GM18499 (cell line): ENCODE data around the gene NCAPG.
"Not testable (repeated sequence)": the region's sequence is repeated elsewhere in the genome, so short reads cannot be mapped to it uniquely, and the experiment has no call there.

Experiments used
- ATAC-seq: cut with Tn5 transposase; IDR thresholded peaks from one replicate; pipeline ENCODE4 v1.9.1; 2021; ENCODE audit warnings: moderate number of reproducible peaks; ENCODE audit not compliant: insufficient read depth, unreplicated experiment

The NCAPG gene

DNA sequence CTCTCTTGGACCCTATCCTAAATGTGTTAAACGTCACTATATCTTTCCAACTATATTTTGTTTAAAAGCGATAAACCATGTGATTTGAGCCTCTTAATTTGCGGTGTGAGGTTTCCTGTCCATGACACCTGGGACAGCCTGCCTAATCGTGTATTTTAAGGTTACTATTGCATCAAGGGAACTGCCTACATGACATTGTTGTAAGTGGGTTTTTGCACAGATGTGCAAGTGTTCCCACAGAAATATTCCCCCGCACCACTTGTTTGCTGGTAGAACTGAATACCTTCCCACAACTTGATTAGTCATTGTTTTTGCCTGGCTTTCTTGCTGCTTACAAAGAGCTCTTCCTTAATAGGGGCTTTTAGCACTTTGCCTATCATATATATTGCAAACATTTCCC is 24.2 kb upstream of the NCAPG start:
- ATAC-seq: peak; percentile 51

DNA sequence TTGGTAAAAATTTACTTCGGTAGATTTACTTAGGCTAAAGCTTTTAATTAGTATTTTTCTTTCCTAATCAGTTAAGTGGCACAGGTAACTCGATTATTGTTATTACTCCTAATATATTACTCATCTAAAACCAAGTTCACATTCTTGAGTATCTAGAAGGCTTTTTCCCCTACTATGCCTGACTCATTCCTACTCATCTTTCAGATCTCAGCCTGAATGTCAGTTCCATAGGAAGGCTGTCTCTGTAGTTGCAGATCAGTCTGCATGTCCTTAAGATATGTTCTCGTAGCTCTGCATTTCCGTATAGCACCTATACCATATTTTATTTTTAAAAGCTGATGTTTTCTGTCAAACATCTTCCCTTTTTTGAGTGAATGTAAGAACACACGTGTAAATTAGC is 23.5 kb upstream of the NCAPG start:
- ATAC-seq: no peak

DNA sequence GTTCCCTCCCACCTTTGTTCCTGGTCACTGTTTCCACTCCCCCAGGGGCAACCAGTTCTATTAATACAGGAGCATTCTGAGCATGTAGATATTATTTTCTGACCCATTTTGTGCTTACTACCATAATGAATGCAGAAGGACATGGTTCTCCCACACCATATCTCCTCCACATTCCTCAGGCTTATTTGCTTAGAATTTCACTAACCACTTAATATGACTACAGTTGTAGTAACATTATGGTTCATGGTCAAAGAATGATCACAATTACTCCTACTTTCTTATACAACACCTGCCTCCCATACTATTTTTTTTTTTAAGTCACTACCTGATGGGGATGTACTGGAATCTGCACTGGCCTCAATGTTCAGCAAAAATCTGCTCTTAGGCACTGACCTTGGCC is 21.8 kb upstream of the NCAPG start:
- ATAC-seq: no peak

DNA sequence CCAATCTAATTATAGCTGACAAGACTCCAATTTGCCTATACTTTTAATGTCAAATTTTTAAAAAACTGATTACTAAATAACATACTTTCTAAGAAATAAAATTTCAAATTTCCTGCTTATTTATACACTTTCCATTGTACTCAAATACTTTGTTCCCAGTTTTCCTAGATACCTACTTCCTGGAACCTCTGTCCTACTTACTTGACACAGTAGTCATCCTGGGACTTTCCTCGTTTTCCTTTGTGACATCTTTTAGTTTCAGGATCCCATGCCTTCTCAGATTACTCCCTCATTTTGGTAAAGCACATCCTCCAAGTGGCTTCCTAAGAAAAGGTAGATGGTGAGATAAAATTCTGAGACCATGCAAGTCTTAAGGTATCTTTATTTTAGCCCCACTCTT is 16.0 kb upstream of the NCAPG start:
- ATAC-seq: no peak

DNA sequence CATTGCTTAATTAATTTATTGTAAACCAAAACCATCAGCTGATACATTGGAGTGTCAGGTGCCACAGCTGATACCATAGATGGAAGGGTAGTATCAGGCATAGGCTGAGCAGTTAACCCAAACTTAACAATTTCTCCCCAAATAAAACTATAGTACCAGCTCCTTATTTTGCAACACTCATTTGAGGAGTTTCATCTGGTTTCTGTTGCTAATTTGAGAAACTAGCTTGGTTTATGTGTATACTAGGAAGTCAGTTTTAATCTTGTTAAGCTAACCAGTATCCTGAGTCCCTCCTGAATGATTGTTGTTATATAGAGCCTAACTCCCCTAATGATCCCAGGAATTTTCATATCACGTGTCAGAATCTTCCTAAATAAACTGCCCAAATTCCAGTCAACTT is 13.0 kb upstream of the NCAPG start:
- no peak for ATAC-seq

DNA sequence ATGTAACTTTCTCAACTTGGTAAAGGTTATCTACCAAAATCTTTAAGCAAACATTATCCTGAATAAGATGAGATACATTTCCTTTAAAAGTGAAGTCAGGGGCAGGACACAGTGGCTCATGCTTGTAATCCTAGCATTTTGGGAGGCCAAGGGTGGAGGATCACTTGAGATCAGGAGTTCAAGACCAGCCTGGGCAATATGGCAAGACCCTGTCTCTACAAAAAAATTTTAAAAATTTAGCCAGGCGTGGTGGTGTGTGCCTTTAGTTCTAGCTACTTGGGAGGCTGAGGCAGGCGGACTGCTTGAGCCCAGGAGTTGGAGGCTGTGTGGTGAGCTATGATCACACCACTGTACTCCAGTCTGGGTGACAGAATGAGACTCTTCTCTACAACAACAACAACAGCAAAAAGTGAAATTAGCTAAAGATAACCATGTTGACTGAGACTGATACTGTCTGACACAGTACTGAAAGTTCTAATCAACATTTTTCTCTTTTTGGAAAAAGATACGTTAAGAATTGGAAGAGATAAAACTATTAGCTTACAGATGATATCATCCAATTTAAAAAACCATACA is 5.1 kb upstream of the NCAPG start:
- ATAC-seq: no peak

DNA sequence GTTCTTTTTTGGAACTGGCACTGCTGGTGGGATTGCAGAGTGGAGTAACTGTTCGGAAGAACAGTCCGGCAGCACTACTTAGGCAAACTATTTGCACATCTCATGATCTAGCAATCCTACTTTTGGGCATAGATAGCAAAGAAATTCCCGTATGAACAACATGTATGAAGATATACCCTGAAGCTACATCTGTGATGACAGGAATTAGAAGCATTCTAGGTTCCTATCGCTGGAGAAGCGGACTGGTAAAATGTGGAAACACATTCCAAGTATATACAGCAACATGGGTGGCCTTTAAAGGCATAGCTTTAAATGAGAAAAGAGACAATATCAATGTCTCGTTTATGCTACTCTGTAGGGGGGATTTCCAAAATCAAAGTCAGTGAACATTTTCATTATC is 3.3 kb upstream of the NCAPG start:
- no peak for ATAC-seq

DNA sequence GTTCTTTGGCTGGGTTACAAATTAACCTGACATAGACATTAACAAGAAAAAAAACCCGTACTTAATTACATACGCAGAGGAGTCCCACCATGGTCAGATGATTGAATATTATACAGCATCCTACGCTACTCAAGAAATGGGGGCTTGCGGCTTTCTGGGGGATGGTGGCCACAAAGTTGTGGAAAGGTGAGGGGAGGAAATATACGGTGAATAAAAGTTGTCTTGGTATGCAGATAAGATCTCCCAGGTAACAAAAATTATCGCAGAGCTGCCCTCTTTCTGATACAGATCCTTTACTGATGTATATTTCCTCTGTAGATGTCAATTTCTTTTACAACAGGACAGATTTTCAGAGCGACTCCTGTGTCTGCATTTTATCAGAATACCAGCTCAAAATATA is 1.1 kb upstream of the NCAPG start:
- no peak for ATAC-seq

DNA sequence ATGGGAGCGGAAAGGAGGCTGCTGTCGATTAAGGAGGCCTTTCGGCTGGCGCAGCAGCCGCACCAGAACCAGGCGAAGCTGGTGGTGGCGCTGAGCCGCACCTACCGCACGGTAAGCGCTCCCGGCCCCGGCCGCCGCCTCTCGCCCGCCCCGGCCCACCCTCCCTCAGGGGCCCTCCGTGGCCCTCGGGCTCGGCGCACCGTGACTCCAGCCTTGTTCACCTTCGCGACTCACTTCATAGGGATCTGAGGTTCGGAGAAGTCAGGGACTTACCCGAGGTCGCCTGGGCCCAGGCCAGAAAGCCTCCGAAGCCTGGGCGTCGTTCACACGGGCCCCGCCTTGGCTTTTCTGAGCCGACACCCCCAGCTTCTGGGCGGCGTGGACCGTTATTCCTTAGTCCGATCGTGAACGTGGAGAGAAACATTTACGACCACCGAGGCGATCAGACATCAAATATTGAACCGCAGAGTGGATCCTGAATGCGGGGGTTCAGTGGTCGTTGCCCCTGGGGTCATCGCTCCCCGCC is 362 bp downstream of the NCAPG start:
- peak; percentile 15 for ATAC-seq

DNA sequence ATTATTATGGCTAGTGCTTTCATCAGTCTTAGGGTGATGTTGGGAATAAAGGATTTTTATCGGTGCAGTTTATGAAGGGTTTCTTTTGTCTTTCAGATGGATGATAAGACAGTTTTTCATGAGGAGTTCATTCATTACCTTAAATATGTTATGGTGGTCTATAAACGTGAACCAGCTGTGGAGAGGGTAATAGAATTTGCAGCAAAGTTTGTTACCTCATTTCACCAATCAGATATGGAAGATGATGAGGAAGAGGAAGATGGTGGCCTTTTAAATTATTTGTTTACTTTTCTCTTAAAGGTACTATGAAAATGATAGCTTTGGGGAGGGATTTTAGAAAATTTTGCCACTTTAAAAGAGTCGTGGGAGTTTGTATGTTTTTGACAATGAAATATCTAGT is 1.3 kb downstream of the NCAPG start:
- no peak for ATAC-seq

DNA sequence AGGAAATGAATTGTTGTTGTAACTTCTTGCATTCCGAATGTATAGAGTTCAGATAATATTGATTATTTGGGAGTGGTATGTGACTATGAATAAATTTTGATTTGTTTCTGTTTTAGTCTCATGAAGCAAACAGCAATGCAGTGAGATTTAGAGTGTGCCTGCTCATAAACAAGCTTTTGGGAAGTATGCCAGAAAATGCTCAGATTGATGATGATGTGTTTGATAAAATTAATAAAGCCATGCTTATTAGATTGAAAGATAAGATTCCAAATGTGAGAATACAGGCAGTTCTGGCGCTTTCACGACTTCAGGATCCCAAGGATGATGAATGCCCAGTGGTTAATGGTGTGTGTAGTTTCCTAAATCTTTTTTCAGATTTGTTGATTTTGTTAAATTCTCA is 2.0 kb downstream of the NCAPG start:
- ATAC-seq: no peak

DNA sequence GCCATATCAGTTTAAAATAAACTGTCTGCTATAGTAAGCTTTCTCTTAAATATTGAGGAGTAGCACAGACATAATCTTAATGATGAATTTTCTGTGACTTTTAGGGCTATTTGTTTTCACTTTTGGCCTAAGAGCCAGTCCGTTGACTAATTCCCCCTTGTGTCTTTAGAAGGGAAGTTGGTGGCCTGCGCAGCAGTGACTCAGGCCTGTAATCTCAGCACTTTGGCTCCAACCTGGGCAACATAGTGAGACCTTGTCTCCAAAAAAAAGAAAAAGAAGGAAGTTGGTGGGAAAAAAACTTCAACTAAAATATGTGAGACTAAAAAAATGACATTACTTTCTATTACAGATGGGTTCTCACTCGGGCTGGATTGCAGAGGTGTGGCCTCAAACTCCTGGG is 3.4 kb downstream of the NCAPG start:
- ATAC-seq: no peak

DNA sequence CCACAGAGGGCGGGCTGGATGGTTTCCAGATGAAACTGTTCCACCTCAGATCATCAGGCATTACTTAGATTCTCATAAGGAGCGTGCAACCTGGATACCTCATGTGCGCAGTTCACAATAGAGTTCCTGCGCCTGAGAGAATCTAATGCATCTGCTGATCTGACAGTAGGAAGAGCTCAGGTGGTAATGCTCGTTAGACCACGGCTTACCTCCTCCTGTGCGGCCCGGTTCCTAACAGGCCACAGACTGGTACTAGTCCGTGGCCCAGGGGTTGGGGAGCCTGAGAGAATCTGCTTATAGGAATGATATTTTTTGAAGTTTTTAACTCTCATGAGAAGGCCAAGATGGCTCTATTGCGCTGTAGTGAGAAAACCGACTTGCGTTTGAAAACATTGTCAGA is 5.4 kb downstream of the NCAPG start:
- no peak for ATAC-seq

DNA sequence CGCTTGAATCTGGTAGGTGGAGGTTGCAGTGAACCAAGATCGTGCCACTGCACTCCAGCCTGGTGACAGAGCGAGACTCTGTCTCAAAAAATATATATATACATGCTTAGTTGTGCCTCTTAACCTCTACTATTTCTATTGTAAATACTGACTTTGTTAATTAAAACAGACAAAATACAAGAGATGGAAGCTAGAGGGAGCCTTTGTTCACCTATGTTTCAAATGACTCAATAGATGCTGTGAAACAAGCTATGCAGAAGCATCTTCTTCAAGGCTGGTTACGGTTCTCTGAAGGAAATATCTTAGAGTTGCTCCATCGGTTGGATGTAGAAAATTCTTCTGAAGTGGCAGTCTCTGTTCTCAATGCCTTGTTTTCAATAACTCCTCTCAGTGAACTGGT is 6.2 kb downstream of the NCAPG start:
- ATAC-seq: peak; percentile 92

DNA sequence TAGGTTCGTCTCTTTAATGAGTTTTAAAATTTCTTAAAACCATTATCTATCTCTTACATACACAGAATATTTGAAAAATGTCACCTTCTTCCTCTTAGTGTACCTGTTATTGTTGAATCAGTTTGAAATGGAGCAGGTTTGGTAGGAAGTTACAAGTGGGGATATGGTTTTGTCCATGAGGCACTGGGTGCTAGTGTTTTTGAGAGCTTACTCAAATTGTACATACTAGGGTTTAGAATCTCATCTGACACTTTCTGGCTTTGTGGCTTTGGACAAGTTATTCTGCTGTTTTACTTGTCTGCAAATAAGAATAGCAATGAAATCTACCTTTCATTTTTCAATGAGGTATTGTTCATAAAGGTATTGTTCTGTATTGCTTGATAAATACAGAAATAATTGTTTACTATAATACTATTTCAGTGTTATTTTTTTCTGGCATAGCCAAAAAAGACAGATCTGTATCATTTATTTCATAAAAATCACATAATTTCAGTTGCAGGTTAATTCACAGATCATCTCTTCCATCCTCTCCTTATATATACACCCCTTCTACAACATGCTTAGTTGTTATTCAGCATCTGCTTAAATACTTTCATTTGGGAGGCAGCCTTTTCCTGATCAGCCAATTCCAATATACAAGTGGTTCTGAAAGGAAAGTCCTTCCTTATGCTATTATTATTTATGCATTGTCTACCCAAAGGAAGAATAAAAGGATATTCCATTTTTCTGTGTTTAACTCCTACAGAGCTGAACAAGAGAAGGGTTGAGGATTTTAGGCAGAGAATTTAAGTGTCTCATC is 13.3 kb downstream of the NCAPG start:
- ATAC-seq: no peak

DNA sequence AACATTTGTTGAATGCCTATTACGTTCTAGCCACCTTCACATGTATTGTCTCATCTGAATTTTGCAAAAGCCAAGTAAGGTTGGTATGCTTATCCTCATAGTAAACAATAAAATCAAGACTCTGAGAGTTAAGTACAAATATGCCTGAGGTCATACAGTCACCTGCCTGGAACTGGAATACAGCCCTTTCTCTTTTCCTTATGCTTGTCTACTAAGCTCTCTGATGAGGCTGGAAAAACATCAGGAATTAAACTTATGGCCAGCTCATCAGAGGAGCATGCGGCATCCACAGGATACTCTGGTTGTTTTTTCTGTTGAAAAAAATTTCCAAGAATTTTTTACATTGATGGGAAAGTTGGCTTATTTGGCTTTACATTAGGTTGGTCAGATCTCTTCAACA is 35.5 kb downstream of the NCAPG start:
- ATAC-seq: no peak

DNA sequence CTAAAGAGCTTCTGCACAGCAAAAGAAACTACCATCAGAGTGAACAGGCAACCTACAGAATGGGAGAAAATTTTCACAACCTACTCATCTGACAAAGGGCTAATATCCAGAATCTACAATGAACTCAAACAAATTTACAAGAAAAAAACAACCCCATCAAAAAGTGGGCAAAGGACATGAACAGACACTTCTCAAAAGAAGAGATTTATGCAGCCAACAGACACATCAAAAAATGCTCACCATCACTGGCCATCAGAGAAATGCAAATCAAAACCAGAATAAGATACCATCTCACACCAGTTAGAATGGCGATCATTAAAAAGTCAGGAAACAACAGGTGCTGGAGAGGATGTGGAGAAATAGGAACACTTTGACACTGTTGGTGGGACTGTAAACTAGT is 39.5 kb downstream of the NCAPG start:
- not testable (repeated sequence) for ATAC-seq

DNA sequence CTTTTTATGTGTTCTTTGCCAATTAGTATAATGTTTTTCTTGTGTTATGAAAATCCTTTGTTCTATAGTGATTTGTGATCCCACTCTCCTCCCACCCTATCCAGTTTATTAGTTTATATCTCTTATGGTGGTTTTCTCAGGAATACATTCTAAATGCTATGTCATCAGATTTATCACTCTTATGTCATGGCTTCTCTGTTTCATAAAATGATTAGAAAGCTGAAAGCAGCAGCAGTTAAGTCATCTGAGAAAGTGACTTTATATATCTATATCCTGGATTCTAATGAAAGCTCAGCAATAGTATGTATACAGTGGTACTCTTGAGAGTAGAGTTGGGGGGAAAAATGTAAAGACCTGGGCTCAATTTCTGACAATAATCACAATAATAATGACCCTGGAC is 41.2 kb downstream of the NCAPG start:
- no peak for ATAC-seq

DNA sequence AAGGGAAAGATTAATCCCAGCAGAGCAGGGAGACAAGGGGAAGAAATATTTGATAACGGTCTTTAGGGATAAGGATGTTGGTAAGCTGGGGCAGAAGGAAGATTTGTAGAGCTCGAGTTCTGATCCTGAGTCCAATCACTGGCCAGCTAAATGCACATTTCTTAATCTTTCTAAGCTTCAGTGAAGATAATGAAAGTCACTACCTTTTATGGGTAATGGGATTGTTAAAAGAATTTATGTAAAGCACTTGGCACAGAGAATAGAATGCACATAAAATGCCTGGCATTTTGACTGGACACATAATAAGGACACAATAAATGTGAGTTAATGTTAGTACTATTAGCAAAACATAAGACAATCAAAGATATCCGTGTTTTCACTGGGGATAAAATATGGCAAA is 43.3 kb downstream of the NCAPG start:
- ATAC-seq: no peak

DNA sequence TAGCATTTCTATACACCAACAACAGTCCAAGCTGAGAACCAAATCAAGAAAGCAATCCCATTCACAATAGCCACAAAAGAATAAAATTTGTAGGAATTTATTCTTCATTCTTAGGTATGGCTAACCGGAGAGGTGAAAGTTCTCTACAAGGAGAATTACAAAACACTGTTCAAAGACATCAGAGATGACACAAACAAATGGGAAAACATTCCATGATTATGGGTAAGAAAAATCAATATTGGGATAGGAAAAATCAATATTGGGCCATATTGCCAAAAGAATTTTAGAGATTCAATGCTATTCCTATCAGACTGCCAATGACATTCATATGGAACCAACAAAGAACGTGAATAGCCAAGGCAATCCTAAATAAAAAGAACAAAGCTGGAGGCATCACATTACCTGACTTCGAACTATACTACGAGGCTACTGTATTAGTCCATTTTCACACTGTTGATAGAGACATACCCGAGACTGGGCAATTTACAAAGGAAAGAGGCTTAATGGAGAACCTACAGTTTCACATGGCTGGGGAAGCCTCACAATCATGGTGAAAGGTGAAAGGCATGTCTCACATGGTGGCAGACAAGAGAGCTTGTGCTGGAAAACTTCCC is 49.1 kb downstream of the NCAPG start:
- no peak for ATAC-seq

DNA sequence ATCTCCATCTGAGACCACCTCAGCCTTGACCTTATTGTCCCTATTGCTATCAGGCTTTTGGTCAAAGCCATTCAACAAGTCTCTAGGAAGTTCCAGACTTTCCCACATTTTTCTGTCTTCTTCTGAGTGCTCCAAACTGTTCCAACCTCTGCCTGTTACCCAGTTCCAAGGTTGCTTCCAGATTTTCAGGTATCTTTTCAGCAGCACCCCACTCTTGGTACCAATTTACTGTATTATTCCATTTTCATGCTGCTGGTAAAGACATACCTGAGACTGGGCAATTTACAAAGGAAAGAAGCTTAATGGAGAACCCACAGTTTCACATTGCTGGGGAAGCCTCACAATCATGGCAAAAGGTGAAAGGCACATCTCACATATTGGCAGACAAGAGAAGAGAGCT is 51.1 kb downstream of the NCAPG start:
- not testable (repeated sequence) for ATAC-seq
